Putamen (tissue), 1 donor: ENCODE data around the gene CNKSR3.
"Not testable (repeated sequence)": the region's sequence is repeated elsewhere in the genome, so short reads cannot be mapped to it uniquely, and the experiment has no call there.

Experiments
- DNase-seq: peaks from one replicate; pipeline ENCODE4 v3.0.0-alpha.2; 2016; ENCODE audit warnings: low spot score

Gene CNKSR3

DNA sequence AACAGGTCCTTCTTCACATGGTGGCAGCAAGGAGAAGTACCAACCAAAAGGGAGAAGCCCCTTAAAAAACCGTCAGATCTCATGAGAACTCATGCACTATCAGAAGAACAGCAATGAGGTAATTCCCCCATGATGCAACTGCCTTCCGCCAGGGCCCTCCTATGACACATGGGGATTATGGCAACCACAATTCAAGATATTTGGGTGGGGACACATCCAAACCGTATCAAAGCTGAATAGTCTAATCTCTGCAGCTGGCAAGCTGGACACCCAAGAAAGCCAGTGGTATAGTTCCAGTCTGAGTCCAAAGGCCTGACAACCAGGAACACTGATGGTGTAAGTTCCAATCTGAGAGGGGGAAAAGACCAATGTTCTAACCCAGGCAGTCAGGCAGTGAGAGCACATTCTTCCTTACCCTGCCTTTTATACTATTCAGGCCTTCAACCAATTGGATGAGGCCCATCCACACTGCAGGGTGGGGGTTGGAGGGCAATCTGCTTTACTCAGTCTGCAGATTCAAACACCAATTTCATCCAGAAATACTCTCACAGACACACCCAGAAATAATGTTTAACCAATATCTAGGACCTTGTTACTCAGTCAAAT is 17.9 kb upstream of the CNKSR3 start:
- no peak for DNase-seq

DNA sequence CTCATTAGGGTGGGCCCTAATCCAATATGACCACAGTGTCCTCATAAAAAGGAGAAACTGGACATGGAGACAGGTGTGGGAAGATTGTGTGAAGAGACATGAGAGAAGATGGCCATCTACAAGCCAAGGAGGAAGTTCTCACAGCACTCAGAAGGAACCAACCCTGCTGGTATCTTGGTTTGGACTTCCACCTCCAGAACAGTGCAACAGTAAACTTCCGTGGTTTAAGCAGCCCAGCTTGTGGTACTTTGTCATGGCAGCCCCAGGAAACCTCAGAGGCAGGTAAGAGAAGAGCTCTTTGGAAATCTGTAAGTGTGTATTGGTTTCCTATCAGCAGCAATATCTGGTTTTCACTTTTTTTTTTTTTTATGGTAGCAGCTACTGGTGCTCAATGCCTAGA is 16.5 kb upstream of the CNKSR3 start:
- no peak for DNase-seq

DNA sequence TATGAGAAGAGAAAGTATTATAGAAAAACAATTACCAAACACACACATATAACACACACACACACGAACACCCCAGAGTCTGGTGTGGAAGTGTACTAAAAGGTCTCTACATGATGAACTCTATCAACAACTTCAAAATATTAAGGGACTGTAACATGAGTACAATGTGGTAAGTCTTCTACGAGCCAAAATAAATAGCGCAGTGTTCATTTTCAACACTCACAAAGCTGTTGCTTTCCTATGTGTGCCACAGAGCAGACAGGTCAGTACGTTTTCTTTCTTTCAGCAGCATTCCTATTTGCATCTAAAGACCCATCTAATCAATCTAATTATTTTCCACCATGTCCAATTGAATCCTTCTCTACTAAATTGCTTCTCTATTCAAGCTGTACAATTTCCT is 12.1 kb upstream of the CNKSR3 start:
- no peak for DNase-seq

DNA sequence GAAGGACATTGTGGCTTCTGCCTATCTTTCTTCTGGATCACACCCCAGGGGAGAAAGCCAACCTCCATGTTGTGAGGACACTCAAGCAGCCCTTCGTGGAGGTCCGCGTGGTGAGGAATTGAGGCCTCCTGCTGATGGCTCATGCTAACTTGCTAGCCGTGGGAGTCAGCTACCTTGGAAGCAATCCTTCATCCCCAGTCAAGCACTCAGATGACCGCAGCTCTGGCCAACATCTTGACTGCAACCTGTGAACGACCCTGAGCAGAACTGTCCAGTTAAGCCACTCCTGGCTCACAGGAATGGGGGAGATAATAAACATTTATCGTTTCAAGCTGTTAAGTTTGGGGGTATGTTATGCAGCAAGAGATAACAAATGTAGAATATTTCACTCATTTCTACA is 10.9 kb upstream of the CNKSR3 start:
- no peak for DNase-seq

DNA sequence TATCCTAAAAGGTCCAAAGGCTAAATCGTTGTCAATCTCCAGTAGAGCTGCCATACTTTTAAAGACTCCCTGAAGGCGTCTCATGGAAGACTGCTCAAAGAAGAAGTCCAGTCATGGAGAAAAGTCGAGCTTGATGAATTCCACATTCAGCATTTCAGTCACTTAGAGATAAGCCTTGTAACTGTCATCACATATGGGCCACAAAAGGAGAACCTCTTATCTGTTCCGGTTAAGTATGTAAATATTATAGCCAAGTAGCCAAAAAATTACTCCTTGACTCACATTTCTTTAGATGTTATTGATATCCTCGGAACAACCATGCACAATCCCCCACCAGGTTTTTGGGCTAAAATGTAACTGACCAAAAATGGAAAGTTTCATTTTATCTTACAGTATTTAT is 9.8 kb upstream of the CNKSR3 start:
- DNase-seq = no peak

DNA sequence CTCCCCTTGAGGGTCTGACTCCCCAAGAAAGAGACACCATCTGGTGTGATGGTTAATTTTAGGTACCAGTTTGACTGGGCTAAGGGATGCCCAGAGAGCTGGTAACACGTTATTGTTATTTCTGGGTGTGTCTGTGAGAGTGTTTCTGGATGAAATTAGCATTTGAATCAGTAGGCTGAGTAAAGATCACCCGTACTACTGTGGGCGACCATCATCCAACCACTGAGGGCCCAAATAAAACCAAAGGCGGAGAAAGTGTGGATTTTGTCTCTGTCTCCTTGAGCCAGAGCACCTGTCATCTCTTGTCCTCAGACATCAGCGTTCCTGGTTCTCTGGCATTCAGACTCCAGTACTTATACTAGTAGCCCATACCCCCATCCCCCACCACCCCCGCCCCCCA is 7.9 kb upstream of the CNKSR3 start:
- DNase-seq = no peak

DNA sequence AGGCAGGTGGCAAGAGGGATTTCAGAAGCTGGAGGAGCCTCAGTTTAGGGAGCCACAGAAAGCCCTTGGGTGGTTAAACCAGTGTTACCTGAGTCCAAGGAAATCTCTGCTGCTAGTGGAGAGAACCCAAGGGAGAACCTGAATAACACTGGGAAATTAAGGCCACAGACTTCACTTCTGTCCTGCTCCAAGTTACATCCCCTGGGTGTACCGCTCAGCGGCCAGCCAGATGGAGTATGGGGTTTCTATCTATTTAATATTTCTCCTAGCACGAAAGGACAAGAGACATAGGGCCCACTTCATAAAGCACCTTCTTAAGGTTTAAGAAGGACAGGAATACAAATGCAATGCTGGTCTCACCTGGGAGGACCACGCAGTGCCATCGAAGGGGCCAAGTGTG is 5.8 kb upstream of the CNKSR3 start:
- no peak for DNase-seq

DNA sequence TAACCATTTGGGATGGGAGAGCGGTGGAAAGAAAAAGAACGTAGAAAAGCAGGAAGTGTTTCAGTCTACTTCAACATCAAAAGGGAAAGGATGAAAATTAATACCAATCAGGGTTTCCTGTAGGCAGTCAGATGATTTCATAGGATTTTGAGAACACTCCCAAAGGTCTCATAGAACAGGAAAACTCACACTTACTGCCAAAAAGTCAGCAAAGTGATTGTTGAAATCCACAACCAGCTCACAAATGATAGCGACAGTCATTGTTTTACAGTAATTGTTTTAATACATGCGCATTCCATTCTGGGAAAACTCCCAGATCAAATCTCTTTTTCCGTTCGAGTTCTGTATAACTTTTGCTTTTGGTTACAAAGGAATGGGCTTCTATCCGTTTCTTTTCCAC is 5.3 kb upstream of the CNKSR3 start:
- DNase-seq = no peak

DNA sequence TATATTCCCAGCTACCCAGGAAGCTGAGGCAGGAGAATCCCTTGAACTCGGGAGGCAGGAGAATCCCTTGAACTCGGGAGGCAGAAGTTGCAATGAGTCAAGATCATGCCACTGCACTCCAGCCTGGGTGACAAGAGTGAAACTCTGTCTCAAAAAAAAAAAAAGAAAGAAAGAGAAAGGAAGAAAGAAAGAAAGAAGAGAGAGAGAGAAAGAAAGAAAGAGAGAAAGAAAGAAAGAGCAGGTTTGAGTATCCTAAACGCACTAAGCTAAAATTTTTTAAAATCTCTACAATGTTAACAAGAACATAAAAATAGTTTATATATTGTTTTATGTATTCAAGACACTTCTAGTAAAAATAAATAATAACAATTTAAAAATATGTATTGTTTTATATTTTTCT is 4.6 kb upstream of the CNKSR3 start:
- DNase-seq = not testable (repeated sequence)

DNA sequence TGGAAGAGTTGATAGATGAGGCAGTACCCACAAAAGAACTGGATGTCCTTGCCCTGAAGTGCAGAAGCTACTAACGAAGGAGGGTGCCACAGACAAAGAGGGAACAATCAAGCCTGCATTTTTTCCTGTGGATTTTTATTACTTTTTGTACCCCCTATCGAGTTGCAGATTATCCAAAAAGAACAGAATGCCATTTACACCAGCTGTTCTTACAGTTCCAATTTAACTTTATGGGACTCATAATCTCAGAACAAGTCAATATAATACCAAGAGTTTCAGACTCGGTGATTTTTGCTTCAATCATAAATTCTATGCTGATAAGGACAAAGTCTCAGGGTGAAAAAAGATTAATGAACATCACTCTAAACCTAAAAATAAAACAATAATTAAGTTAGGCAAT is 4.0 kb upstream of the CNKSR3 start:
- no peak for DNase-seq

DNA sequence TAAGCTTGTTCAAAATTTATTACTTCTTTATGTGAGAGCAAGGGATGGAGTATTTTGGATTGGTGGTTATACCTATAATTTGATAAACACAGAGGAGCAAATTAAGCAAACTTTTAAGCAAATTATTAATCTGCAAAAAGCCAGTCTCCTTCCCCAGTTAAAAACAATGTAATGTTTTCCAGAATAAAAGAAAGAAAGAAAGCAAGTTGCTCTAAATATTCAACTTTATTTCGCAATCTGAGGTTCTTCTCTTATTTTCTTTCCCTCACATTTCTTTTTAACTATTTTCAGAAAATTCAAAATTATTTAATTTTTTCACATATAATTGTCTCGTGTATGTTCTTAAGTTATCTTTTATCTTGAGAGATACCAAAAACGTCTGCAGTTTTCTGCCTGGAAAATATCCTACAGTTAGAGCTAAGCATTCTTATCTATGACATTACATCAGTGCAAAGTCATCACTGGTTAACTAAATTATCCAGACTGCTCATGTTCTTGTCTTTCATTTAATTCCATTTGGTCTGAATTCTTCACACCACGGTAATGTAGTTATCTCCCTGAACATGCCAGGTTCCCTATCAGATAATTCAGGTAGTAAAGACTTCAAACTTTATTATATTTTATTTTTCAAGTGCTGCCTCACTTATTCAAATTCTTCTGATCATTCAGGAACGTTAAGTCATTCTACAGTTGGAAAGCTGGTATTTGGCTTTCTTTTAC is 3.3 kb upstream of the CNKSR3 start:
- no peak for DNase-seq

DNA sequence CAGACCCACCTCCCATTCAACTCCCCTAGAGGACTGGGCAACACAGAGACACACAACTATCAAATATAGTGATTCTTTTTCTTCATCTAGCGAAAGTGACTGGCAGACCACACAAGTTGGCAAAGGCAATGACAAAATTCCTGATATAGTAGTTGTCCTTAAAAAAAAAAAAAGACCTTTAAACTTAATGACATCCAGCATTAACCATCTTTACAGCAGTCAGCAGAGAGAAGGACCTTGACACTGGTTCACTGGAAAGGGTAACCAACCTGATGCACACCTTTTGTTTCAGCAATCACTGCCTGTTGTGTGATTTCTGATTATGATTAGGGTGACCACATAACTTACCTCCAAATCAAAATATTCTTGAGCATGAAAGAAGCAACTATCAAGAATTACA is 1.7 kb upstream of the CNKSR3 start:
- no peak for DNase-seq

DNA sequence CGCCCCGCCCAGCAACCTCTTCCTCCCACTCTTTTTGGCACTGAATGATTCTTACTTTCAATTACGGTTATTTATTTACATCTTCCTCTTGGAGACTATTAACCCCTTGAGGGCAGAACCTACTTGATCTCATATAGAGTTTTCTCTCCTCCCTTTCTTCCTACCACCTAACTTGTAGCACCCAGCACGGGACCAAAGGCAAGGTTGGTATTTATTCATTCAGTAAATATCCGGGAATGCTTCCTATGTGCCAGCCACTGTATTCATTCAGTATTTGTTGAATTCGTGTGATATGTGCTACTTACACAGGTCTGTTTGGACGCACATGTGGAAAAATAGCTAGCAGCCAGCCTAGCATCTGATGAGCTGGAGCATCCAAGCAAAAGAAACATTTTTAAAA is 1.3 kb upstream of the CNKSR3 start:
- DNase-seq = no peak

DNA sequence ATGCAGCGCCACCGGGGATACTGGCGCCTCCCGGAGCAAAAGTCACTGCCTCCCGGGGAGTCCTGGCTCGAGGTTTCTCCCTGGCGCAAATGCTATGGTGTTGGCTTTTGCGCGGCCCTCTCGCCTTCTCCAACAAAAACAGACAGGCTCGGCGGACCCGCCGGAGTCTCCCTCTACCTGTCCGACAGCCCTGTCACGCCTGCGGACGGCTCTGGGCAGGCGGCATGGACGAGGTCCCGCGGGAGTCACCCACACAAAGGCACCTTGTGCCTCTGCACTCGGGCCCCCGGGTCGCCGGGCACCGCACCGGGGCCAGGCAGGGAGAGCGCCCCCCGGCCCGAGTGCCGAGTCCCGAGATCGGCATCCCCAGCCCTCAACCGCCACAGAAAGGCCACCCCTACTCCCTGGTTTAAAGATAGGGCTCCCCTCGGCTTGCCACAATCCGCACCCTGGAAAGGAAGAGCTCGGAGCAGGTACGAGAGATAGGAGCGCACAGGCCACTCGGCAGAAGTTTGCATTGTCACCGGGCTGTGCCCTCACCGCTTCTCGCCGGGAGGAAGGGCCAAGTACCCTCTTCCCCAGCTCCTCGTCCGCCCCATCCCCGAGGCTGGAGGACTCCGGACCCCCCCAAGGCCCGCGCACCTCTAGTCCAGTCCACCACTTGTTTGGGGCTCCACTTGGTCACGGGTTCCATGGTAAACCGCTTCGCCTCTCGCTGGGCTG is 903 bp downstream of the CNKSR3 start:
- no peak for DNase-seq

DNA sequence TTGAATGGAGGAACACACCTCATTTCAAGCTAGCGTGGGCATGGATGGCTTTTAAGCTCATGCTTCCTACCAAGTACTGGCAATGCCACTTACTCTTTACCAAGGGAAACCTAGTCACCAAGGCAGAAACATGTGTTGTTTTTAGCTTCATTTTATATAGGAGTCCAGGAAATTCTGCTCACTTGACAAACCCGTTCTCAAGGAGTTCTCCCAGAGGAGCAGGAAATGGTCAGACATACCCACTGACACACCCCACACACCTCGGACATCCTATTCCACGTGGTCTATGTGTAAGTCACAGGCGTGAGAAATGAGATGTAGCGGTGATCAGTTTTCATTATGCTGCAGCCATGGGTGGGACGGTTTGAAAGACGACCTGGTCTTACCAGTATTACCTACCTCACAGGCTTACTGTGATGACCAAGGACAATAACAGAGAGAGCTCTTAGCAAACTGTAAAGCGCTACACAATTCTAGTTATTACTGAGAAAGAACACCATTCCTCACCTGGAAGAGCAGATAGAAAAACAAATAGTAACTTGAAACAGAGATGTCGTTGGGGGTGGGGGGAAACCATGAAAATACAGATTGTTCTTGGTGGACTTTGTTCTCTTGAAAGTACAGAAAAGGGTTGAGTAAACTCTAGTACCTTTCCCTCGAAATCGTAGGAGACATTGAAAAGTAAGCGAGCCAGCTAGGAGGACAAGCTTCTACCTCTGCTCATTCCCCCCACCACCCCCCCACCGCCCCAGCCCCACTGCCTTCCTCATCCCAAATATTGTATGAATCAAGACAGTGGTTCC is 1.7 kb downstream of the CNKSR3 start:
- no peak for DNase-seq

DNA sequence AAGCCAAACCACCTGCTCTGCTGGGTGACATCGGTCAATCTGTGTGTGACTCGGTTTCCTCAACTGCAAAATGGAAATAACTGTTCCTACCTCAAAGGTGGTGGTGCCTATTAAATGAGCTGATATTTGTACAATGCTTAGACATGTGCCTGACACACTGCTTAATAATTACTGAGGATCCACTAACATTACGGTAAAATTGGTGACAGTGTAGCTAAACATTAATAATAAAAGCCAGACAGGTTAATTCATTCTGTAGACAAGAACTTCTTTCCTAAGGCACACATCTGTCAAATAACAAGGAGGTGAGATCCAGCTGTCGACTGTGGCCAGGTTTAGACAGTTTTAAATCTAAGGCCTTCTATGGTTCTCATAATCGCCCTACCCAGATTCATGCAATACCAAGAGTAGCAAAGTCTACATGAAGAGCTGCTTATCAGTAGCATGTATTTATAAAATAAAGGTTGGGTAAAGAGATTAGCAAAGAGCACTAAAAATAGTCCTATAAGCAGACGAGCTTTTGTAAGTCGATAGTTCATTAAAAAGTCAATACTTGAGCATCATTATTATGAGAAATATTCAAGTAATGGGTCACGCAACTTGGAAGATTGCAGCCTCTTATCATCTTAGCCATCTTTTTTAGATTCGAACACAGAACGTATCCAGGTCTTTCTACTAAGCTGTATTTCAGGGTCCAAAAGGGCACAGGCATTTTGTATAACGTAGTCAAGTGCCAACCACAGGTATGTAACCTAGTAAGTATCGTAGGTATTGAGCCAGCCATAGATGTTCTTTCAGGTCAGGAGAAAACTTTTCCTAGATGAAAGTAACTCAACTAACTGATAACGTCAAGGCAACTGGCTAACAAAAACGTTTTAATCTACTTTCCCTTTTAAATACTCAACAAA is 3.2 kb downstream of the CNKSR3 start:
- no peak for DNase-seq

DNA sequence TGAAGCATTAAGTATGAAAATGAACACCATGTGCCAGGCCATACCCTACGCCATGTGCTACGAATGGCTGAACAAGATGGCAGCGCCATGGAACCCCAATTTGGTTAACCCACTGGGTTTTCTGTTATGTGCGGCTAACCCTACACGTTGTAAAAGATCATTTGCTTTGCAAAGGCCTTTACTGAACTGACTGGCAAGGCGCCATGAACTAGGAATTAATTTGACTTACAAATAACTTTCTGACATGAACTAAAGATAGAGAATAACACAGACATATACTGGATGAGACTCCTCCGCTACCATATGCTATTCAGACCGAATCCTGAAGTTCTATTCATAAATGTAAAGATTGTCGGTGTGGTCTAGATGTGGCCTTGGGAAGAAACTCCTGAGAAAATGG is 3.9 kb downstream of the CNKSR3 start:
- no peak for DNase-seq

DNA sequence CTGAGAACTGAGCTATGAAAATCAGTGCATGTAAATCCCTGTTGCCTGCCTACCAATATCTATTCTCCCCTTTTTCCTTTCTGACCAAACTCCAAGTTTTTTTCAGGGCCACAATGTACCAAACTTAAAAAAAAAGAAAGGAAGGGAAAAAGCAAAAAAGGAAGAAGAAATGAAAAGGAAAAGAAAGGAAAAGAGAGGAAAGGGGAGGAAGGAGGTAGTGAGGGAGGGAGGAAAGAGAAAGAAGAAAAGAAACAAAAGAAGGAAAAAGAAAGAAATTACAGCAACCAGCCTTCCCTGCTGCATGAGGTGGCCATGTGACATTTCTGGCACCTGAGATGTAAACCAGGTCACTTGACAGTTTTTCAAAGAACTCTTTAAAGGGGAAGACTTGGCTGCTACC is 4.4 kb downstream of the CNKSR3 start:
- no peak for DNase-seq

DNA sequence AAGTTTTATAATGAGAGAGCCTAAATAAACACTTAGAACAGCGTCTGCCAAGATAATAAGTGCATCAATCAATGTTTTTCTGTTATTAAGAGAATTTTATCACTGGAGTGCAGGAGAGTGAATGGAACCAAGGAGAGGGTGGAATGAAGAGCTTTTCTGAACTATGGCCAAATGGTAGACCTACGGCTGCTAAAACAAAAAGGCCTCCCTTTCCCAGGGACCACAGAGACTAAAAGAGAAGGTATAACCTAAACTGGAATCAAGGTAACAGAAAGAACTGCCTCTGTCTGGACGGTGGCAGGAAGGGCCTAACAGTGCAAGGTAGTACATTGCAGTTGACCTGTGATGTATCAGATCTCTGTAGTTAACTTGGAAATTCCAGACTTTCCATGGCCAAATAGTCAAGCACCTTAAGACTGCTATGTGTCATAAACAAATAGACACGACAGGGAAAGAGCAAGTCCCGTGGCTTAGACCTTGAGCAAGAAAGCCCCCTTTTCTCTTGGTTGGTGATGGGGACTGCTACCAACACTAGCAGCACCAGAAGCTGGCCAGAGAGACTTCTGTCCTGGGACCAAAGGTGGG is 5.5 kb downstream of the CNKSR3 start:
- no peak for DNase-seq

DNA sequence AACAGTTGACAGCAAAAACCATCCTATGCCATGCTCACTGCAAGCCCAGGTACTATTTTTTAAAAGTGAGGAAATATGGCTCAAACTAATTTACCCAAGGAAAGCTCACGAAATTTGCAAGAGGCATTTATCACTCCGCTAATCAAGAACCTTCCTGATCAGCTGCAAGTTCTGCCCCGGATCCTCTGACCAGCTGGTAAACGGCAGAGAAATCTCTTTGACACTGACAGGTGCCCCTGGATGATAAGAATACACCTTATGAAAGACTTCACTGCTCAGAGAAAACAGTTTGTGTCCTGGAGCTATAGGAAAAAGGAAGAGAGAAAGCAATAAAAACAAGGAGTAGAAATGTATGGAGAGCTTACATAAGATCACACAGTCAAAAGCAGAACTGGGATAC is 6.4 kb downstream of the CNKSR3 start:
- no peak for DNase-seq

DNA sequence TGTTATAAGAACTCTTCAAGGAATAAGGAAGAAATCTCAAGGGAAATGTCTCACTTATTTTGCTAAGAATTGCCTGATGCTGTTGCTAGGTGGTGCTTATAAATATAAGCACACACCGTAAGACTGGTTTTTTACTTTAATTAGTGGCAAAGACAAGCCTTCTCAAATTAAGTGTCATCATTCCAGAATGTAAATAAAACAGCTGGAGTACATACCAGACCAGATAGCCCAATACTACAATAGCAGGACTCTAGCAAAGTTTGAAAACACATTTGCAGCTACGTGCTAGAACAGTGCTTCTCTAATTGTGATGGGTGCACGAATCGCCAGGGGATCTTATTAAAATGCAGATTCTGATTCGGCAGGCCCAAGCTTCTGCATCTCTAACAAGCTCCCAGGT is 6.8 kb downstream of the CNKSR3 start:
- DNase-seq = no peak
